Ishikawa (cell line): Measurements from ENCODE around the gene ZBTB20.

Experiments used
- CEBPB ChIP-seq: IDR thresholded peaks from 2 replicates; pipeline ENCODE4 v1.6.1; 2012
- CREB1 ChIP-seq: IDR thresholded peaks from 2 replicates; pipeline ENCODE4 v1.6.1; 2012; ENCODE audit warnings: low read depth
- EGR1 ChIP-seq: IDR thresholded peaks from 2 replicates; pipeline ENCODE4 v1.6.1; 2012
- EP300 ChIP-seq: IDR thresholded peaks from 2 replicates; pipeline ENCODE4 v1.6.1; 2012; ENCODE audit warnings: borderline replicate concordance
- FOXM1 ChIP-seq: IDR thresholded peaks from 2 replicates; pipeline ENCODE4 v1.6.1; 2012; ENCODE audit warnings: low read depth, borderline replicate concordance
- NFIC ChIP-seq: IDR thresholded peaks from 2 replicates; pipeline ENCODE4 v1.6.1; 2012
- RAD21 ChIP-seq: IDR thresholded peaks from 2 replicates; pipeline ENCODE4 v1.6.1; 2012; ENCODE audit warnings: low read depth
- REST ChIP-seq: IDR thresholded peaks from 2 replicates; pipeline ENCODE4 v1.6.1; 2012; ENCODE audit warnings: low read depth, mild to moderate bottlenecking
- TAF1 ChIP-seq: IDR thresholded peaks from 2 replicates; pipeline ENCODE4 v1.6.1; 2012; ENCODE audit warnings: low read depth, mild to moderate bottlenecking
- TCF12 ChIP-seq: IDR thresholded peaks from 2 replicates; pipeline ENCODE4 v1.6.1; 2012; ENCODE audit warnings: low read depth
- TEAD4 ChIP-seq: IDR thresholded peaks from 2 replicates; pipeline ENCODE4 v1.6.1; 2012
- USF1 ChIP-seq: IDR thresholded peaks from 2 replicates; pipeline ENCODE4 v1.6.1; 2012
- YY1 ChIP-seq: IDR thresholded peaks from 2 replicates; pipeline ENCODE4 v1.6.1; 2012; ENCODE audit warnings: low read depth
- ZBTB7A ChIP-seq: IDR thresholded peaks from 2 replicates; pipeline ENCODE4 v1.6.1; 2012; ENCODE audit warnings: low read depth
- TF ChIP-seq, protein P1 (sequence below): IDR thresholded peaks from 2 replicates; pipeline ENCODE4 v1.6.1; 2012

ZBTB20 gene

DNA sequence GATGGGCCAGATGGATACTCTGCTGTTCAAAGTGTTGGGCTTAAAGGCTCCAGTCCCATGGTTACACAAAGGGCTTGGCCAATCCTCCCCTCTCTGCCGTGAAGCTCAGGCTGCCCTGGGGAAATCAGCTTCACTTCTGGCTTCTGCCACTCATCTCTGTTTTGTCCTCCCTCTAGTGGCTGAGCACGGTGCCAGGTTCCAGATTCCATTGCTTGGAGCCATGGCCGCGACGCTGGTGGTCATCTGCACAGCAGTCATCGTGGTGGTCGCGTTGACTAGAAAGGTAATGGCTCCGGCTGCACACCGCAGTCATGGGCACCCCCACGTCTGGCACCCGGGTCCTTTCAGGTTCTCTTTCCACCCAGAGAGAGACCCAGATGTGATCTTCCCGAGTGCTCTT is 847.7 kb downstream of the ZBTB20 start:
- TF ChIP-seq, protein P1, sequence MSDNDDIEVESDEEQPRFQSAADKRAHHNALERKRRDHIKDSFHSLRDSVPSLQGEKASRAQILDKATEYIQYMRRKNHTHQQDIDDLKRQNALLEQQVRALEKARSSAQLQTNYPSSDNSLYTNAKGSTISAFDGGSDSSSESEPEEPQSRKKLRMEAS = no peak
- no peak for TF ChIP-seq EGR1
- TF ChIP-seq TCF12 = no peak
- peak; percentile 33 for TF ChIP-seq RAD21
- no peak for TF ChIP-seq FOXM1
- no peak for TF ChIP-seq EP300

DNA sequence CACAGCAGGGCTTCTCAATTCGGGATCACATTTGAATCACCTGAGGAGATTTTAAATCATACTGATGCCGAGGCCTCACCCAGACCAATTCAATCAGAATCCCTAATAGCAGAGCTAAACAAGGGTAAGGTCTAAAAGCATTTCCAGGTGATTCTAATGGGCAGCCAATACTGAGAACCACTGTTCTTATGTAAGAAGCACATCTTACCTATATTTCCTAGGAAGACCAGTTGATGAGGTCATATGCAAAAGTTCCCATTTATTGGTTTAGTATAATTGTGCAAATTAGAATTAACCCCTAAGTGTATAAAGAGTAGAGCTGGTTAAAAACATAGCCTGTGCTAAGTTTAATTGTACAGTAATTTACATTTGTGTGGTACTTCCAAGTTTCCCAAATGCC is 851.1 kb downstream of the ZBTB20 start:
- TF ChIP-seq CEBPB (no peak), TEAD4 (no peak), EP300 (no peak), TAF1 (no peak), NFIC (no peak), REST (no peak)

GRCh38 chr3:114294940-114295480 is 852.1 kb downstream of the ZBTB20 start:
- TF ChIP-seq TAF1 = no peak
- no peak for TF ChIP-seq FOXM1
- TF ChIP-seq USF1 = no peak
- no peak for TF ChIP-seq EGR1
- TF ChIP-seq REST = no peak
- TF ChIP-seq TEAD4 = no peak
- no peak for TF ChIP-seq ZBTB7A
- TF ChIP-seq RAD21 = no peak
- TF ChIP-seq, protein P1 = no peak
- no peak for TF ChIP-seq CEBPB
- no peak for TF ChIP-seq EP300
- no peak for TF ChIP-seq CREB1

- TF ChIP-seq RAD21 (no peak), FOXM1 (no peak), NFIC (no peak), REST (no peak), ZBTB7A (no peak), EGR1 (no peak), USF1 (no peak), CREB1 (no peak), EP300 (no peak), TEAD4 (no peak), YY1 (no peak), CEBPB (no peak), TAF1 (no peak), TCF12 (no peak)
- TF ChIP-seq, protein P1 = no peak
Observed at GRCh38 chr3:114293838-114294535, 853.1 kb downstream of the ZBTB20 start, which contains the start of gene TIGIT. TIGIT (plus strand) TSS chr3:114294028; CDS start chr3:114294062, 34 bp downstream.
